A549 (cell line): Measurements from ENCODE around the gene TMEM30A.

ENCODE experiments used
- HDAC2 ChIP-seq: fragments of 200-600 bp; sonication (generic); IDR thresholded peaks from 2 replicates; pipeline ENCODE4 v1.6.1; 2016
- PHF8 ChIP-seq: fragments of 200-600 bp; sonication (generic); IDR thresholded peaks from 2 replicates; pipeline ENCODE4 v1.6.1; 2016; ENCODE audit warnings: low read depth, mild to moderate bottlenecking, antibody characterized with exemption, moderate library complexity, borderline replicate concordance
- POLR2A ChIP-seq: IDR thresholded peaks from 2 replicates; pipeline ENCODE4 v1.6.1; 2012; ENCODE audit warnings: mild to moderate bottlenecking, low read length
- SREBF2 ChIP-seq: fragments of 450-650 bp; IDR thresholded peaks from 2 replicates; pipeline ENCODE4 v1.6.1; 2014; ENCODE audit warnings: mild to moderate bottlenecking, moderate library complexity

DNA sequence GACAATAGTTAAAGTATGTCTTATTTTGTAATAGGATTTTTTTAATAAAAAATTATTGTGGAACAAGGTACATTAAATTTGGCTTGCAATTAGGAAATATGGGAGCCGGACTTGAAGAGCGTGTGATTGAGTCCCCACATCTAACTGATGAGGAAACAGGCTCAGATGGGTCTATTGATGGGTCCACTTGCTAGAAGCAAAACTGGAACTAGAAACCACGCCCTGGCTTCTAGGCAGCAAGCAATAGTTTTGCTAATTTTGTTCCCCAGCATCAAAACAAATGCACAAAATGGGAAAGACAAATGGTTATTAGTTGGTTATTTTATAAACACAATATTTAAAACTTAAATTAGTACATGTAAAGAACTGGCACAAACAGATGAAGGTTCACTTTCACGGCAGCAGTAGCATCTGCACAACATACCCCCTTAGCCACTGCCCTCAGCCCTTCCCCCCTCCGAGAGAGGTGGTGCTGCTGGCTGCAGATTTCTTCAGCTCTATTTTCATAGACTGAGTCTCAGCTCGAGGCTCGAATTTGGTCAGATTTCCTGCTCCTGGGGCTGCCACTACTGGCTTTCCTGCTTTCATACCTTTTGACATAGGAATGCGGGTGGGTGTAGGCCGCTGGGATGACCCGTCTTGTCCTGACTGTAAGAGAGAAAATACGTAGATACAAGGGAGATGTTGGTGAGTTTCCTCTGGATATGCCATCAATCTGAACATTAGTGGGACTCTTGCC, 23.8 kb upstream of the TMEM30A start:
- TF ChIP-seq PHF8 = no peak
- TF ChIP-seq POLR2A = no peak
- TF ChIP-seq SREBF2 = no peak
- no peak for TF ChIP-seq HDAC2
